B cell (primary cell): Measurements from ENCODE around the gene ERVH48-1.

ENCODE experiments used
- EZH2 ChIP-seq: IDR thresholded peaks from 2 replicates; pipeline ENCODE4 v1.6.1; 2012; ENCODE audit warnings: borderline replicate concordance, low read depth, mild to moderate bottlenecking, moderate library complexity, low read length; ENCODE audit not compliant: insufficient read depth, poor library complexity, severe bottlenecking
- TF ChIP-seq, protein P1 (sequence below): fragments of 200-600 bp; IDR thresholded peaks from one replicate; pipeline ENCODE4 v1.8.0; 2022; ENCODE audit warnings: antibody characterized with exemption, mild to moderate bottlenecking

DNA sequence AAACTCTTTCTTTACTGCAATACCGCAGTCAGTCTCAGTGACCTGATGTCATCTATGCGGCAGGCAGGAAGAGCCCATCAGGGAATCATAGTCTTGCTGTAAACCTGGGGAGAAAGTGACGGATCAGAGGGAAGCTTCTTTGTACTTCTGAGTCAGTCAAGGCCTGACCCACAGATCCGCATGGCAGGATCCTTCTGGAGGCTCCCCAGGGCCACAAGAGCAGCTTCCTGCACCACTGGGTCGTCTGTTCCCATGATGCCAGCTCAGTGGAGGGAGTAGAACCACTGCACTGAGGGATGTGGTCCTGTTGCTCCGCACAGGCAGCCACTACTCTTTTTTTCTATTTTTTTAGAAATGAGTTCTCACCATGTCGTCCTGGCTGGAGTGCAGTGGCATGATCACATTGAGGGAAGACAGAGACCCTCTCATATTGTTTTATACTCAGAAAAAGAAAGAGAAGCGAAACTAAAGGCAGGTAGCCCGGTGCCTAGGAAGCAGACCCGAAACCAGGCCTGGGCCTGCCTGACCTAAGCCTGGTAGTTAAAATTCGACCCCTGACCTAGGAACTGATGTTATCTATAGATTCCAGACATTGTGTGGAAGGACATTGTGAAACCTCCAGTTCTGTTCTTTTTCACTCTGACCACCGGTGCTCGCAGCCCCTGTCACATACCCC is 6.3 kb upstream of the ERVH48-1 start:
- TF ChIP-seq, protein P1, sequence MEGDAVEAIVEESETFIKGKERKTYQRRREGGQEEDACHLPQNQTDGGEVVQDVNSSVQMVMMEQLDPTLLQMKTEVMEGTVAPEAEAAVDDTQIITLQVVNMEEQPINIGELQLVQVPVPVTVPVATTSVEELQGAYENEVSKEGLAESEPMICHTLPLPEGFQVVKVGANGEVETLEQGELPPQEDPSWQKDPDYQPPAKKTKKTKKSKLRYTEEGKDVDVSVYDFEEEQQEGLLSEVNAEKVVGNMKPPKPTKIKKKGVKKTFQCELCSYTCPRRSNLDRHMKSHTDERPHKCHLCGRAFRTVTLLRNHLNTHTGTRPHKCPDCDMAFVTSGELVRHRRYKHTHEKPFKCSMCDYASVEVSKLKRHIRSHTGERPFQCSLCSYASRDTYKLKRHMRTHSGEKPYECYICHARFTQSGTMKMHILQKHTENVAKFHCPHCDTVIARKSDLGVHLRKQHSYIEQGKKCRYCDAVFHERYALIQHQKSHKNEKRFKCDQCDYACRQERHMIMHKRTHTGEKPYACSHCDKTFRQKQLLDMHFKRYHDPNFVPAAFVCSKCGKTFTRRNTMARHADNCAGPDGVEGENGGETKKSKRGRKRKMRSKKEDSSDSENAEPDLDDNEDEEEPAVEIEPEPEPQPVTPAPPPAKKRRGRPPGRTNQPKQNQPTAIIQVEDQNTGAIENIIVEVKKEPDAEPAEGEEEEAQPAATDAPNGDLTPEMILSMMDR, result no peak
- no peak for TF ChIP-seq EZH2
